OCI-LY1 (cell line): ENCODE results near the gene GMDS.

Source experiments
- H2AFZ ChIP-seq: fragments of 200-600 bp; sonication (generic), shearing (Covaris generic); 2 replicates; pipeline ENCODE4 v1.6.0; 2014; ENCODE audit warnings: antibody characterized with exemption, mild to moderate bottlenecking, low read length
- H3F3A ChIP-seq: fragments of 200-600 bp; sonication (generic), shearing (Covaris generic); 2 replicates; pipeline ENCODE4 v1.6.0; 2014; ENCODE audit warnings: mild to moderate bottlenecking, antibody characterized with exemption, low read length, moderate library complexity; ENCODE audit not compliant: insufficient read depth
- H3K27ac ChIP-seq: fragments of 200-600 bp; sonication (generic); 2 replicates; pipeline ENCODE4 v1.5.1; 2014; ENCODE audit warnings: low read length, mixed run types, mild to moderate bottlenecking, low read depth; ENCODE audit not compliant: poor library complexity, severe bottlenecking
- H3K27me3 ChIP-seq: fragments of 200-600 bp; sonication (generic); 2 replicates; pipeline ENCODE4 v1.6.0; 2014; ENCODE audit warnings: antibody characterized with exemption, mild to moderate bottlenecking, low read length, moderate library complexity; ENCODE audit not compliant: insufficient read depth
- H3K36me3 ChIP-seq: fragments of 200-600 bp; sonication (generic); 2 replicates; pipeline ENCODE4 v1.6.1; 2014; ENCODE audit warnings: mild to moderate bottlenecking, antibody characterized with exemption, low read length, moderate library complexity, mixed read lengths; ENCODE audit not compliant: insufficient read depth
- H3K4me1 ChIP-seq: fragments of 200-600 bp; sonication (generic); 2 replicates; pipeline ENCODE4 v1.5.1; 2014; ENCODE audit warnings: mild to moderate bottlenecking, low read length, moderate library complexity; ENCODE audit not compliant: insufficient read depth, severe bottlenecking
- H3K4me2 ChIP-seq: fragments of 200-600 bp; sonication (generic), shearing (Covaris generic); 2 replicates; pipeline ENCODE4 v1.6.1; 2014; ENCODE audit warnings: low read length
- H3K4me3 ChIP-seq: fragments of 200-600 bp; sonication (generic); 2 replicates; pipeline ENCODE4 v1.5.1; 2014; ENCODE audit warnings: low read length, low read depth, mild to moderate bottlenecking, mixed read lengths; ENCODE audit not compliant: poor library complexity, severe bottlenecking
- H3K79me2 ChIP-seq: fragments of 200-600 bp; shearing (Covaris generic); 2 replicates; pipeline ENCODE4 v1.6.1; 2016; ENCODE audit warnings: mixed run types, low read length, mixed read lengths; ENCODE audit not compliant: insufficient read depth
- H3K9ac ChIP-seq: fragments of 200-600 bp; sonication (generic), shearing (Covaris generic); 2 replicates; pipeline ENCODE4 v1.6.1; 2014; ENCODE audit warnings: mild to moderate bottlenecking, low read length, mixed read lengths
- H3K9me2 ChIP-seq: fragments of 200-600 bp; sonication (generic), shearing (Covaris generic); 2 replicates; pipeline ENCODE4 v1.6.1; 2014; ENCODE audit warnings: low read depth, mild to moderate bottlenecking, low read length, mixed read lengths
- H3K9me3 ChIP-seq: fragments of 200-600 bp; shearing (Covaris generic); 2 replicates; pipeline ENCODE4 v1.6.1; 2014; ENCODE audit warnings: low read length, mixed read lengths
- H4K20me1 ChIP-seq: fragments of 200-600 bp; sonication (generic), shearing (Covaris generic); 2 replicates; pipeline ENCODE4 v1.6.0; 2016; ENCODE audit warnings: mild to moderate bottlenecking, low read length; ENCODE audit not compliant: insufficient read depth
- CTCF ChIP-seq: fragments of 200-600 bp; sonication (generic), shearing (Covaris generic); IDR thresholded peaks from 2 replicates; pipeline ENCODE4 v1.5.1; 2017; ENCODE audit warnings: mild to moderate bottlenecking, antibody characterized with exemption, low read length, moderate library complexity, mixed read lengths
- EZH2 ChIP-seq: fragments of 200-600 bp; sonication (generic), shearing (Covaris generic); IDR thresholded peaks from 2 replicates; pipeline ENCODE4 v1.8.0; 2017; ENCODE audit warnings: borderline replicate concordance, mixed run types, mild to moderate bottlenecking, antibody characterized with exemption, low read length, moderate library complexity, mixed read lengths

GMDS gene

GRCh38 chr6:2188856-2189384, 56.5 kb downstream of the GMDS start:
- H3K9ac ChIP-seq = no peak overlapping the region
- no peaks in the 10 kb centered on the region for H3K36me3 ChIP-seq
- H3K4me3 ChIP-seq = no peak overlapping the region
- no peaks in the 10 kb centered on the region for H4K20me1 ChIP-seq
- H3K9me3 ChIP-seq = no peaks in the 10 kb centered on the region
- H3F3A ChIP-seq = no peaks in the 10 kb centered on the region
- TF ChIP-seq EZH2 (no peak), CTCF (no peak)
- H3K4me2 ChIP-seq = no peak overlapping the region
- H3K4me1 ChIP-seq = no peaks in the 10 kb centered on the region
- H3K9me2 ChIP-seq = no peaks in the 10 kb centered on the region
- no peak overlapping the region for H3K27ac ChIP-seq
- no peak overlapping the region for H2AFZ ChIP-seq
- no peaks in the 10 kb centered on the region for H3K79me2 ChIP-seq
- H3K27me3 ChIP-seq = no peaks in the 10 kb centered on the region

GRCh38 chr6:2188397-2188796, 57.0 kb downstream of the GMDS start:
- TF ChIP-seq EZH2 (no peak), CTCF (no peak)

GRCh38 chr6:2187826-2188225, 57.6 kb downstream of the GMDS start:
- H3K27me3 ChIP-seq = no peaks in the 10 kb centered on the region
- no peaks in the 10 kb centered on the region for H3K36me3 ChIP-seq
- H4K20me1 ChIP-seq = no peaks in the 10 kb centered on the region
- H3K79me2 ChIP-seq = no peaks in the 10 kb centered on the region
- no peak overlapping the region for H3K4me2 ChIP-seq
- H3K9me2 ChIP-seq = no peaks in the 10 kb centered on the region
- TF ChIP-seq CTCF = no peak
- TF ChIP-seq EZH2 = no peak
- H3F3A ChIP-seq = no peaks in the 10 kb centered on the region
- H3K4me3 ChIP-seq = no peak overlapping the region
- no peaks in the 10 kb centered on the region for H3K9me3 ChIP-seq
- no peak overlapping the region for H2AFZ ChIP-seq
- H3K4me1 ChIP-seq = no peaks in the 10 kb centered on the region
- no peak overlapping the region for H3K9ac ChIP-seq
- no peak overlapping the region for H3K27ac ChIP-seq

More at GRCh38 chr6:2188397-2188796, 57.0 kb downstream of the GMDS start:
- Histone ChIP-seq H3K9me3 (no peaks in the 10 kb centered on the region), H4K20me1 (no peaks in the 10 kb centered on the region), H3K4me2 (no peak overlapping the region), H3K9me2 (no peaks in the 10 kb centered on the region), H3K79me2 (no peaks in the 10 kb centered on the region), H3K4me3 (no peak overlapping the region), H3K36me3 (no peaks in the 10 kb centered on the region), H3K27ac (no peak overlapping the region), H3K27me3 (no peaks in the 10 kb centered on the region), H3F3A (no peaks in the 10 kb centered on the region), H2AFZ (no peak overlapping the region), H3K4me1 (no peaks in the 10 kb centered on the region), H3K9ac (no peak overlapping the region)
